Naive B cell (primary cell): ENCODE data around the gene ELF1. TPM values are rescaled to one million over a fixed set of nuclear protein-coding genes. Genes with fewer than 3 reads are reported as not detected.

Experiments
- ATAC-seq, 2 donors: fragments of 150-1000 bp; cut with Tn5 transposase; 2 replicates each; pipeline ENCODE4 v1.10.0; 2021; ENCODE audit warnings: low read depth in 2 of 2, mild to moderate bottlenecking in 2 of 2, moderate library complexity in 2 of 2
- DNase-seq: peaks from one replicate; pipeline ENCODE4 v3.0.0; 2022
- H3K27ac Mint-ChIP-seq, 6 donors: one replicate each; pipeline ENCODE4 v1.8.0; 2020 to 2022; ENCODE audit warnings: mild to moderate bottlenecking in 6 of 6, mixed read lengths in 6 of 6, moderate library complexity in 5 of 6, inconsistent platforms in 2 of 6
- H3K27me3 Mint-ChIP-seq, 3 donors: one replicate each; pipeline ENCODE4 v1.8.0; 2021 to 2022; ENCODE audit warnings: mixed read lengths in 3 of 3, mild to moderate bottlenecking in 1 of 3
- H3K36me3 Mint-ChIP-seq, 2 donors: one replicate each; pipeline ENCODE4 v1.8.0; 2020 to 2022; ENCODE audit warnings: mixed read lengths in 2 of 2, inconsistent platforms in 1 of 2, mild to moderate bottlenecking in 1 of 2
- H3K4me1 Mint-ChIP-seq, 3 donors: one replicate each; pipeline ENCODE4 v1.8.0; 2020 to 2022; ENCODE audit warnings: mixed read lengths in 3 of 3, inconsistent platforms in 1 of 3, mild to moderate bottlenecking in 1 of 3, moderate library complexity in 1 of 3
- H3K4me3 Mint-ChIP-seq, 8 donors: one replicate each; pipeline ENCODE4 v1.8.0; 2020 to 2022; ENCODE audit warnings: mild to moderate bottlenecking in 8 of 8, mixed read lengths in 8 of 8, moderate library complexity in 8 of 8, inconsistent platforms in 2 of 8
- H3K9me3 Mint-ChIP-seq, 7 donors: one replicate each; pipeline ENCODE4 v1.8.0; 2020 to 2022; ENCODE audit warnings: mixed read lengths in 7 of 7, mild to moderate bottlenecking in 5 of 7, inconsistent platforms in 2 of 7, moderate library complexity in 1 of 7
- polyA plus RNA-seq, 6 donors: library from polyadenylated mRNA; unstranded; fragments of 300-500 nt; fragmentation: Illumina TruSeq; gene quantifications; one replicate each; pipeline ENCODE4 v1.2.3, GENCODE V29; 2021; ENCODE audit warnings: low read depth in 6 of 6

Gene ELF1
- 100 to 1,000 TPM; 127 to 183 (median 144) TPM for polyA plus RNA-seq

GRCh38 chr13:41019011-41019487 is at the start of gene ELF1:
ELF1 (minus strand) TSS chr13:41019316; CDS start chr13:40982054, 37,262 bp downstream.
- peak; percentile 92 for ATAC-seq
- Mint-ChIP-seq H3K4me1 (peaks cover 35 to 41% (median 35%) of the 10 kb centered on the region in 3 donors), H3K36me3 (peaks cover 0 to 4% of the 10 kb centered on the region in 2 donors), H3K9me3 (no peaks in the 10 kb centered on the region), H3K27me3 (no peaks in the 10 kb centered on the region), H3K27ac (peak within 1 kb of the TSS; percentile 96 to 99 (median 98)), H3K4me3 (peak within 1 kb of the TSS; percentile 89 to 97 (median 92))
- DNase-seq, result peak; percentile 81

- no peak for ATAC-seq
- Mint-ChIP-seq H3K27ac (peak overlapping the region in 1 of 6 donors; percentile 85), H3K9me3 (peaks cover 0 to 13% (median 0%) of the 10 kb centered on the region in 7 donors), H3K27me3 (peaks cover 0 to 11% (median 0%) of the 10 kb centered on the region in 3 donors), H3K4me3 (no peak overlapping the region), H3K4me1 (peaks cover 11 to 23% (median 14%) of the 10 kb centered on the region in 3 donors), H3K36me3 (peaks cover 10 to 21% of the 10 kb centered on the region in 2 donors)
- no peak for DNase-seq
These were observed 46.0 kb upstream of the ELF1 start for GRCh38 chr13:41065078-41065477.

- Mint-ChIP-seq H3K27ac (no peak overlapping the region), H3K4me3 (peak overlapping the region in 1 of 8 donors; percentile 100), H3K27me3 (peaks cover 0 to 11% (median 0%) of the 10 kb centered on the region in 3 donors), H3K9me3 (peaks cover 0 to 13% (median 0%) of the 10 kb centered on the region in 7 donors), H3K36me3 (peaks cover 10 to 19% of the 10 kb centered on the region in 2 donors), H3K4me1 (peaks cover 15 to 29% (median 18%) of the 10 kb centered on the region in 3 donors)
- no peak for DNase-seq
- no peak for ATAC-seq
These were observed 45.4 kb upstream of the ELF1 start for GRCh38 chr13:41064493-41064892.

DNA sequence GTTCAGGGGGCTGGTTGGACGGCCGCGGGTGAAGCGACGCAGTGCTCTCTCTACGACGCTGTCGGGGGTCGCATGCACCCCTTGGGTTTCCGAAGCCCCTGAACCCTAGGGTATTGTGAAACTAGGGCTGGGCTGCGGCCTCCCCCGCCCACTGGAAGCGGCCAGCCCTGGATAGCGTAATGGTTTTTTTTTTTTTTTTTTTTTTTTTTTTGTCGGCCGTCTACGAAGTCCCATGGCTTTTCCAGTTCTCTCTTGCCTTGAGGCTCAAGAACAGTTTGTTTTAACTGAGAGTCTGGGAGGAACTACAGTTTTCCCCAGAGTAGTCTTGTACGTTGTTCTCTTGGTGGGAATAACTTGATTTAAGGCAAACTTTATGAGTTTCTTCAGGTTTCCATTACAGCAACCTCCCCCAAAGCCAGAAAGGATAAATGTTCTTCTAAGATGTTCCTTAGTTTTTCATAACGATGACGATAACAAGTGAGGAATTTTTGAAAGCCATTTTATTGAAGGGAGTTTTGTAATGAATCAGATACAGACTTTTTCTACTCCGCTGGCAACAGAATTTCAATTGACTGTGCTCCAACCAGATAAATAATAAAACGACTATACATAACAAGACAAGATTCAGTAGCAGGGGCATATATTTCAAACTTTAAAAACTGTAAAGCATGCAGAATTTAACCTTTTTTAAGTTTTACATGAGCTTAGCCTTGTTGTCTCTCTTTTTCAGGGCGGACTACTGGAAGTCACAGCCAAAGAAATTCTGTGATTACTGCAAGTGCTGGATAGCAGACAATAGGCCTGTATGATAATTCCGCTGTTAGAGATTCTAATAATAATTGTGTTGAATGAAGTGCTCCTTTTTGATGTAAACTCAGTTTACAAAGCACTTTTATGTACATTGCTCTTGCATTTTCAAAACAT is 43.1 kb upstream of the ELF1 start:
- no peak for DNase-seq
- peaks cover 0 to 11% (median 0%) of the 10 kb centered on the region in 3 donors for H3K27me3 Mint-ChIP-seq
- peak; percentile 2 to 10 for ATAC-seq
- H3K4me3 Mint-ChIP-seq, result peak overlapping the region; percentile 99 to 100 (median 100)
- H3K36me3 Mint-ChIP-seq, result peaks cover 10 to 12% of the 10 kb centered on the region in 2 donors
- H3K9me3 Mint-ChIP-seq, result peaks cover 0 to 13% (median 0%) of the 10 kb centered on the region in 7 donors
- peaks cover 27 to 46% (median 34%) of the 10 kb centered on the region in 3 donors for H3K4me1 Mint-ChIP-seq
- H3K27ac Mint-ChIP-seq, result peak overlapping the region; percentile 99 to 100 (median 100)

DNA sequence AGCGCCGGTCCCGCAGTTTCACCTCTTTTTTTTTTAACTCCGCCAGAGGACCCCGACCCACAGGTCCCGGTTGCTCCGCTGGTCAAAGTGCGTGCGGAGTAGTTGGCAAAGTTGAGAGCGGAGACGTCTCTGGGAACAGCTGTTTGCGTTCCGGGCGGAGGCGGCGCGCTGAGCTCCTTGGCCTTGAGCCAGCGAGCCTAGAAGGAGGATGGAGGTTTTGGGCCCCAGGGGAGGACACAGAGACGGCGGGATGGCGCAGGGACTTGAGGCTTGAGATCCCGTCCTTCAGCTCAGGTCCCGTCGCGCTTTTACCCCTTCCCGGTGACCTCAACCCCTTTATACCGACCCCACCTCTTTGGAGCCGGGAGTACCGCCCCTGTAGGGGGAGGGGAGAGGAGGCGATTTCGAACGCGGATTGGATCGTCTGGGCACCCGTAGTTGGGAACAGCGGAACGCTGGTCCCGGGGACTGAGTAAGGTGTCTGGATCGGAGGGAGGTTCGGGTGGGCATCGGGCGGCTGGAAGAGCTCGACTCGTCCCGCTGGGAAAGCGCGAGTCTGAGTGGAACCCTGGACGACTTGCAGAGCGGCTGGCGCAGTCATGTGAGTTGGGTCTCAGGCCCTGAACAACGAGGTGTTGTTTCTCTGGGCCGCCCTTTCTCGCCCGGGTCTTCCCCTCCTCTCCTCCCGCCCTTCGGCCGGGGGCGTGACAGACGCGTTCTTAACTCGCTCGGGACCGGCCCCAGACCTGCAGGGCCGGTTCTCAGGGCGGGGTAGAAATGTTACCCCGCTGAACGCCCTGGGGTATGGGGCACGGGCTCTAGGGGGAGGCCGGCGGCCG is 42.2 kb upstream of the ELF1 start, which contains the start of gene WBP4:
Gene WBP4 (plus strand): TSS at position 435 of the 839 bp plus-strand sequence. CDS start 165 bp downstream, at position 600.
- Mint-ChIP-seq H3K4me1 (peaks cover 33 to 55% (median 38%) of the 10 kb centered on the region in 3 donors), H3K27ac (peak within 1 kb of the TSS; percentile 99 to 100 (median 100)), H3K27me3 (peaks cover 0 to 11% (median 0%) of the 10 kb centered on the region in 3 donors), H3K36me3 (peaks cover 10 to 12% of the 10 kb centered on the region in 2 donors), H3K9me3 (peaks cover 0 to 13% (median 0%) of the 10 kb centered on the region in 7 donors), H3K4me3 (peak within 1 kb of the TSS; percentile 99 to 100 (median 100))
- DNase-seq (peak; percentile 91), ATAC-seq (peak; percentile 70 to 72)

DNA sequence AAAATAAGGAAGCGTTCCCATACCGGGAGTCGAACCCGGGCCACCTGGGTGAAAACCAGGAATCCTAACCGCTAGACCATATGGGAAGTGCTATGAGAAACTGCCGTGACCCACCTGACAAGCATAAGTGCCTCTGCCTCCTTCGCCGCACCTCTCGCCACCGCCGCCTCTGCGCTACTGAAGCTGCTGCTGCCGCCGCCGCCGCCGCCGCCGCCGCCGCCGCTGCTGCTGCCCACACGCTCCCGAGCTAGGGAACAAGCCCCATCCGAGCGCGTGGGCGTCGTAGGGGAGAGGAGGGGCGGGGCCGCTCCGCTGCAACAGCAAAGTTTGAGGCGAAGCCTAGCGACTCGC is 41.6 kb upstream of the ELF1 start:
- DNase-seq, result peak; percentile 84
- Mint-ChIP-seq H3K4me1 (peaks cover 37 to 61% (median 40%) of the 10 kb centered on the region in 3 donors), H3K36me3 (peaks cover 10 to 12% of the 10 kb centered on the region in 2 donors), H3K27me3 (peaks cover 0 to 11% (median 0%) of the 10 kb centered on the region in 3 donors), H3K27ac (peak overlapping the region; percentile 99 to 100 (median 100)), H3K4me3 (peak overlapping the region; percentile 99 to 100 (median 100)), H3K9me3 (peaks cover 0 to 13% (median 0%) of the 10 kb centered on the region in 7 donors)
- ATAC-seq, result peak; percentile 63

DNA sequence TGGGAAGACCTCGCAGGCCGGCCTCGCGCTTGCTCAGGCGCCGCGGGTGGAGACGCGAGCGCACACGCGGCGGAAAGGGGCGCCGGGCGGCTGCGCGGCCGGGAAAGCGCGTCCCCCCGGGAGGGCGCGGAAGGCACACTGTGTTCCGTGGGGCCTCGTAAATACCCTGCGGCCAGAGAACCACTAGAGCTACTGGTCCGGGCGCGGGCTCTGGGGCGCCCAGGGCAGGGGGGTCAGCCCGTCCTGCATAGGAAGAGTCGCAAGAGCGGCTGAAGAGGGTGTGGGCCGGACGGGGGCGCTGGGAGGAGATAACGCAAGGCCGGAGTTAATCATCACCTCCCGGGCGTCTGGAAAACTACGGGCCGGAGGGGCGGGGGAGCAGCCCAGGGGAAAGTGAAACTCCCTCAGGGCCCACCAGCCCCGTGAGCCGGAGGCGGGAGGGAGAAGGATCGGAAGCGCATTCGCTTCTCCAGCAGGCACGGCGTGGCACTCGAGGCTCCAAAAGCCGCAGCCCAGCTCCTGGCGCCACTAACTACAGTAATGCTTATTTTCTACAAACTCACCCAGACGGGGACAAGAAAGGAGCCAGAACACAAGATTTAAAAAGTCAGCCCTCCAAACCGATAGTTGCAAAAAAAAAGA is 41.1 kb upstream of the ELF1 start:
- Mint-ChIP-seq H3K27ac (peak overlapping the region; percentile 99 to 100 (median 100)), H3K4me3 (peak overlapping the region; percentile 99 to 100 (median 100)), H3K36me3 (peaks cover 10 to 12% of the 10 kb centered on the region in 2 donors), H3K27me3 (peaks cover 0 to 11% (median 0%) of the 10 kb centered on the region in 3 donors), H3K9me3 (peaks cover 0 to 13% (median 0%) of the 10 kb centered on the region in 7 donors), H3K4me1 (peaks cover 40 to 66% (median 45%) of the 10 kb centered on the region in 3 donors)
- peak; percentile 74 for DNase-seq
- ATAC-seq, result peak; percentile 34 to 38

- H3K4me1 Mint-ChIP-seq, result peaks cover 47 to 72% (median 52%) of the 10 kb centered on the region in 3 donors
- H3K9me3 Mint-ChIP-seq, result peaks cover 0 to 13% (median 0%) of the 10 kb centered on the region in 7 donors
- H3K36me3 Mint-ChIP-seq, result peaks cover 8 to 10% of the 10 kb centered on the region in 2 donors
- peak overlapping the region; percentile 50 to 100 (median 100) for H3K27ac Mint-ChIP-seq
- peaks cover 0 to 11% (median 0%) of the 10 kb centered on the region in 3 donors for H3K27me3 Mint-ChIP-seq
- ATAC-seq (no peak), DNase-seq (no peak)
- peak overlapping the region; percentile 99 to 100 (median 100) for H3K4me3 Mint-ChIP-seq
These were observed 40.5 kb upstream of the ELF1 start for GRCh38 chr13:41059456-41060081.

GRCh38 chr13:41058295-41059070 is 39.4 kb upstream of the ELF1 start:
- Mint-ChIP-seq H3K4me3 (peak overlapping the region; percentile 9 to 100 (median 82)), H3K9me3 (peaks cover 0 to 13% (median 0%) of the 10 kb centered on the region in 7 donors), H3K4me1 (peaks cover 52 to 79% (median 62%) of the 10 kb centered on the region in 3 donors), H3K27ac (peak overlapping the region in 5 of 6 donors; percentile 7 to 100 (median 15)), H3K27me3 (peaks cover 0 to 11% (median 0%) of the 10 kb centered on the region in 3 donors), H3K36me3 (peaks cover 8 to 10% of the 10 kb centered on the region in 2 donors)
- ATAC-seq (no peak), DNase-seq (no peak)

DNA sequence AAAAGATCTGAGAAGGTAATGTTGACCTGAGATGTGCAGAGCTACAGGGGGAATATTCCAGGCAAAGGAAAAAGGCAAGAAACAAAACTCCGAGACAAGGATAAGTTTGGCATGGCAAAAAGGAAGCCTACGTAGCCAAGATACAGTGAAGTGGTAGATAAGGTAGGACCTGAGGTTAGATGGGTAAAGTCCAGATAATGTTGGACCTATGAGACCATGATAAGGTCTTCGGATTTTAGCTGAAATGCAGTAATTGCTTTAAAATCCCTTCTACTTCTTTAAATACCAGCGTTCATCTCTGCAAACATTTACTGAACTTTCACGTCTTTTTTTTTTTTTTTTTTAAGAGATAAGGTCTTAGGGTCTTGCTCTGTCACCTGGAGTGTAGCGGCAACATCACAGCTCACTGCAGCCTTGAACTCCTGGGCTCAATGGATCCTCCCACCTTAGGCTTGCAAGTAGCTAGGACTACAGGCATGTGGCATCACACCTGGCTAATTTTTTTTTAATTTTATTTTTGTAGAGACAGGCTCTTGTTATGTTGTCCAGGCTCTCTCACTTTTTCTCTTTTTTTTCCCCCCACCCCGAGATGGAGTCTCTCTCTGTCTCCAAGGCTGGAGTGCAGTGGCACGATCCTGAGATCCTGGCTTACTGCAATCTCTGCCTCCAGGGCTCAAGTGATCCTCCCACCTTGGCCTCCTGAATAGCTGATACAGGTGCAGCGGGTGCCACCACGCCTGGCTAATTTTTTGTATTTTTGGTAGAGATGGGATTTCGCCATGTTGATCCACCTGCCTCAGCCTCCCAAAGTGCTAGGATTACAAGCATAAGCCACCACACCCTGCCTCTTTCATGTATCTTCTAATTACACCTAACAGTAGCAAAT is 38.0 kb upstream of the ELF1 start:
- ATAC-seq, result no peak
- Mint-ChIP-seq H3K27me3 (peaks cover 0 to 11% (median 0%) of the 10 kb centered on the region in 3 donors), H3K9me3 (peaks cover 0 to 13% (median 0%) of the 10 kb centered on the region in 7 donors), H3K4me1 (peaks cover 51 to 81% (median 64%) of the 10 kb centered on the region in 3 donors), H3K4me3 (peak overlapping the region in 1 of 8 donors; percentile 52), H3K27ac (peak overlapping the region in 1 of 6 donors; percentile 24), H3K36me3 (peaks cover 8 to 10% of the 10 kb centered on the region in 2 donors)
- DNase-seq, result no peak
